HG02943 (cell line): ENCODE results near the gene LIPN.
"Not testable (repeated sequence)": the region's sequence is repeated elsewhere in the genome, so short reads cannot be mapped to it uniquely, and the experiment has no call there.

Experiments used
- ATAC-seq: cut with Tn5 transposase; IDR thresholded peaks from one replicate; pipeline ENCODE4 v1.9.1; 2021; ENCODE audit warnings: mild to moderate bottlenecking, low read depth, moderate library complexity; ENCODE audit not compliant: unreplicated experiment

The LIPN gene, protein sequence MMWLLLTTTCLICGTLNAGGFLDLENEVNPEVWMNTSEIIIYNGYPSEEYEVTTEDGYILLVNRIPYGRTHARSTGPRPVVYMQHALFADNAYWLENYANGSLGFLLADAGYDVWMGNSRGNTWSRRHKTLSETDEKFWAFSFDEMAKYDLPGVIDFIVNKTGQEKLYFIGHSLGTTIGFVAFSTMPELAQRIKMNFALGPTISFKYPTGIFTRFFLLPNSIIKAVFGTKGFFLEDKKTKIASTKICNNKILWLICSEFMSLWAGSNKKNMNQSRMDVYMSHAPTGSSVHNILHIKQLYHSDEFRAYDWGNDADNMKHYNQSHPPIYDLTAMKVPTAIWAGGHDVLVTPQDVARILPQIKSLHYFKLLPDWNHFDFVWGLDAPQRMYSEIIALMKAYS

DNA sequence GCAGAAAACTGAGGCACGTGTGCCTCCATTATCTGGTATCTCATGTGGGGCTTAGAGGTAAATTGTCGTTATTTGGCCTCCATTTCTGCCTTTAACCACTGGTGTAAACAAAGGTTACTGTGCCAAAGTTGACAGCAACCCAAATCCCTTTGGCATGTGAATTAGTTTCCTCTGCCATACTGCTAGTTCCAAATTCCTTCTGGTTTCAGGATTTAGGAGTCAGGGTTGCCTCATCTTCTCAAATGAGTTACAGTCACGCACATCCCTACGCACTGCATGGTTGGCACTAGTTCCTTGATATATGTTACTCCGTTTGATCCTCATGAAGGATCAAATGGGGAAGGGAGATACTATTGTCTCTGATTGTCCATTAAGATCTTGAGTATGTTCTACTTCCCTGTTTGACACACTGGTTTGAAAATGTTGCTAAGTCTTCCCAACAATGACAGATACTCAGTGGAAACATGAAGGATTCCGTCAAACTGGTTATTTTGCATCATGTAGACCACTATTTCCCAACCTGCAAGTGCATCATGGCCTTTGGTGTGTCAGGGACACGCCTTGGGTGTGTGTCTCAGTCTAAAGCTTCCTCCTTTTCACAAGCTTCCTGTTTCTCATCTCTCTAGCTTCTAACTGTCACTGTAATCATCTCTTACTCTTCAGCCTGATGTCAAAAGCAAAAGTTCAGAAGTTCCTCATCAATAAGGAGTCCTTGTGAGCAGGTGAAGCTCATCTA is at the start of gene LIPN:
Gene LIPN, plus strand, starts transcription at position 655 of the 736 bp plus-strand sequence. CDS start 1,386 bp downstream, outside the sequence.
- no peak for ATAC-seq

- ATAC-seq, result no peak
Observed at GRCh38 chr10:88715517-88715916, 44.3 kb upstream of the LIPN start.

GRCh38 chr10:88721392-88721791 is 38.4 kb upstream of the LIPN start:
- ATAC-seq, result no peak

GRCh38 chr10:88725798-88726197 is 34.0 kb upstream of the LIPN start:
- ATAC-seq, result no peak

DNA sequence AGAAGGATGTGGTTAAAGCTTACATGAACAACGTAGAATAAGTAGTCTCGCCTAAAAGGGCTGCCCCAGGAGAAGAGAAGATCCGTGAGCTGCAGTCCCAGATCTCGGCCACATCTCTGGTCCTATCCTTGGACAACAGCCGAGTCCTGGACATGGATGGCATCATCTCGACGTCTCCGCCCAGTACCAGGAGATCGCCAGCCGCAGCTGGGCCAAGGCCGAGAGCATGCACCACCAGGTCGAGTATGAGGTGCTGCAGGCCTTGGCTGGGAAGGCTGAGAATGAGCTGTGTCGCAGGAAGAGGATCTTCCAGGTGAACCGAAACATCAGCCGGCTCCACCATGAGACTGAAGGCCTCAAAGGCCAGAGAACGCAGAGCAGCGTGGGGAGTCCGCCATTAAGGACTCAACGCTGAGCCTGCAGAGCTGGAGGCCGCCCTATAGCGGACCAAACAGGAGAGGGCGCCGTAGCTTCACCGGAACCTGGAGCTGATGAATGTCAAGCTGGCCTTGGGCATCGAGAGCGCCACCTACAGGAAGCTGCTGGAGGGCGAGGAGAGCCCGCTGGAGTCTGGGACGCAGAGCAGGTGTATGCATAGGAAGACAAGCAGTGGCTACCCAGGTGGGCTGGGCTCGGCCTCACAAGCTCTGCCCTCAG is 31.6 kb upstream of the LIPN start:
- no peak for ATAC-seq

DNA sequence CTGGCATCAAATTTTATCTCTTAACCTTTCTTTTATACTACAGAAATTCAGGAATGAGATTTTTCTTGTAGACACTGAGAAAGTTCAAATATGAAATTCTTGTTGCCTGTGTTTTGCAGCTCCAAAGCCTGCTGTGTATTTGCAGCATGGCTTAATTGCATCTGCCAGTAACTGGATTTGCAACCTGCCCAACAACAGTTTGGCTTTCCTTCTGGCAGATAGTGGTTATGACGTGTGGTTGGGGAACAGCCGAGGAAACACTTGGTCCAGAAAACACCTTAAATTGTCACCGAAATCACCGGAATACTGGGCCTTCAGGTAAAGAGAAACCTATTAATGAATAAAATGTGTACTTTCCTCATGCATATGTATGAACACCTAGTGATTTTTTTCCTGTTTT is 29.0 kb upstream of the LIPN start:
- no peak for ATAC-seq

- ATAC-seq, result no peak
Observed at GRCh38 chr10:88731296-88731695, 28.5 kb upstream of the LIPN start.

DNA sequence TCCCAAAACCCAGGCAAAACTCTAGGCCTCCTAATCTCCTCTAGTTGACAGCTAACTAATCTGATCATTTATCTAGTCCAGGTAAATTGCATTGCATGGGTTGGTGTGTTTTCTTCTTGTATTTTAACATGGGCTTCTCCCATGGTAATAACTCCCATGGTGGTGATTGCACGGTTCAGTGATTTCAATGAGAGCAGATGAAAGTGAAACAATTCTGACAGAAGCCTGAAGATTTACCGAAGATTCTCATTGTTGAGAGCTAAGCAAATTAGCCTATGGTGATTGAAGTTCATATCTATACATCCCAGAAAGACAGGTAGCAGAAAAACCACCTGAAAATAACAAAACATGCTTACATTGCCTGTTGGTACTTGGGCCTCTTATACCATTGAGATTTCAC is 26.6 kb upstream of the LIPN start:
- no peak for ATAC-seq

- no peak for ATAC-seq
Observed at GRCh38 chr10:88735661-88736060, 24.2 kb upstream of the LIPN start.

DNA sequence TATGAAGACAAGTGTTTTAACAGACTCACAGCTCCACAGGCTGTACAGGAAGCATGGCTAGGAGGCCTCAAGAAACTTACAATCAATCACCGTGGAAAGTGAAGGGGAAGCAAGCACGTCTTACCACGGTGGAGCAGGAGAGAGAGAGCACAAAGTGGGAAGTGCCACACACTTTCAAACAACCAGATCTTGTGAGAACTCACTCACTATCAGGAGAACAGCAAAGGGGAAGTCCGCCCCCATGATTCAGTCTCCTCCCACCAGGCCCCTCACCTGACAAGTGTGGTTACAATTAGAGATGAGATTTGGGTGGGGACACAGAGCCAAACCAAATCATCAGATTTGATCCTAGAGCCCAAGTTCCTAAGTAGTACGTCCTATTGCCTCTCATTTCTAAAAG is 17.9 kb upstream of the LIPN start:
- ATAC-seq, result not testable (repeated sequence)

GRCh38 chr10:88742448-88742847 is 17.4 kb upstream of the LIPN start:
- ATAC-seq, result no peak

DNA sequence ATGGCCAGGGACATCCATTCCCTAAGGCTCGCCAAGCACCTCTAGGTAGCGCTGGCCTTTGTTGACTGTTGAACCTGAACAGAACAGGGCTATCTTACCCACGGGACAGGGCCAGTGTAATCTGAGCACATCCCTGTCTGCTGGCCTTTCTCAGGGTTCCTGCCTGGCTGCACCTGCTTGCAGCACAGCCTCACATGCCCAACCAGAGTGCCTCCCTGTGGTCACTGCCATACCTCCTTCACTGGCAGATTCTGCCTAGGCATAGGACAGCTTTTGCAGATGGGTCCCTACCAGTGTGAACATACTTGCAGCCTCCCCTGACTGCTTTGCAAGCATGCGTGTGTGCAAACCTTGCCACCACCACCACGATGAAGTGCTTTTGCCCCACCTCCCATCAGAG is 15.8 kb upstream of the LIPN start:
- no peak for ATAC-seq

GRCh38 chr10:88745633-88746032 is 14.2 kb upstream of the LIPN start:
- ATAC-seq, result no peak

DNA sequence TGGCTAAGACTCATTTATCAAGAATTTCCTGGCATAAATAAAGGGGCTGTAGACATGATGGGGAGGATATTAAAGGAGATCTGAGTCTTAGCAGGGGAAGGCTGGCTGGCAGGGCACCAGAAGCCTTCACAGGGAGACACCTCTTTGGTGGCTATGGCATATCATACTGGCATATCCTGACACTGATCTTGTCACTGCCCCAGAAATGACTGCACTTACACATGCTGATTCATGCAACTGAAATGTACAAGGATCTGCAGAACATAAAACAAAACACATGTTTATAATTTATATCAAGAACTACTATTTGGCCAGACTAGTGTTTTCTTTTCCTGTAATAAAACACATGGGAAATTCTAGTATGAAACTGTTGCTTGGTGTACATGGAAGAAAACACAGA is 5.5 kb upstream of the LIPN start:
- ATAC-seq, result no peak

DNA sequence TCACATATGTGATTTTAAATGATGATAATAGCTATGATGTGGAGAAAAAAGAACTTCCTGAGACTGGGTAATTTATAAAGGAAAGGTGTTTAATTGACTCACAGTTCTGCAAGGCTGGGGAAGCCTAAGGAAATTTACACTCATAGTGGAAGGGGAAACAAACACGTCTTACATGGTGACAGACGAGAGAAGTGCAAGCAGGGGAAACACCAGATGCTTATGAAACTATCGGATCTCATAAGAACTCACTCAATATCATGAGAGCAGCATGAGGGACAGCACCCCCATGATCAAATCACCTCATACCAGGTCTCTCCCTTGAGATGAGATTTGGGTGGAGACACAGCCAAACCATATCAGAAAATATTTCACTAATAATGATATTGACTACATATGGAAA is 4.1 kb upstream of the LIPN start:
- no peak for ATAC-seq

GRCh38 chr10:88756660-88757059 is 3.2 kb upstream of the LIPN start:
- ATAC-seq, result no peak

- no peak for ATAC-seq
Observed at GRCh38 chr10:88762906-88763305, 3.1 kb downstream of the LIPN start.

DNA sequence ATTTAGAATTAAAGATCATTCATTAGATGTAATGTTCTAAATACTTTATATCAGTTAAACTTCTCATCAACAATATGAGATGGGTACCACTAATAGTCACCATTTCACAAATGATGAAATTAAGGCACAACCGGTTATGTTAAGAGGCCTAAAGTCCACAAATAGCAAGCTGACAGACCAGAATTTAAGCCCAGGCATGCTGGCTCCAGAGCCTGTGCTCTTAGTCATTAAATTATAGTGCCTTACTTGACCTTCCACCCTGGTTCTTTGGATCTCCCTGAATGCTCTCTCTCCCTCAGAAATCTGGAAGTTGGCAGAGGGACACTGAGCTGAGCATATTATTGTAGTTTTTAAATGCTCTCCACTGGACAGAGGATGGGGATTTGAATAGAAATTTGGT is 3.6 kb downstream of the LIPN start:
- ATAC-seq, result no peak

DNA sequence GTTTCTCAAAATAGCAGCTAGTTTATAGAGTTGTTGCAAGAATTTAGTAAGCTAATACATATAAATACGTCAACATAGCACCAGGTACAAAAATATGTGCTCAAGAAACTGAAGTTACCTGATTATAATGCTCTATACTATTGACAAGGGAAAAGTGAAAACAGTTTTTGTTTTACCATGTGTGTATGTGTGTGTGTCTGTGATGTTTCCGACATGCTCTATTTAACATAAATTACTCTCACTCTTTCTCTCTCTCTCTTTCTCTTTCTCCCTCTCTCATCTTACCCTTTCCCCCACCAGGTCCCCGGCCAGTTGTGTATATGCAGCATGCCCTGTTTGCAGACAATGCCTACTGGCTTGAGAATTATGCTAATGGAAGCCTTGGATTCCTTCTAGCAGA is 4.3 kb downstream of the LIPN start:
- no peak for ATAC-seq

DNA sequence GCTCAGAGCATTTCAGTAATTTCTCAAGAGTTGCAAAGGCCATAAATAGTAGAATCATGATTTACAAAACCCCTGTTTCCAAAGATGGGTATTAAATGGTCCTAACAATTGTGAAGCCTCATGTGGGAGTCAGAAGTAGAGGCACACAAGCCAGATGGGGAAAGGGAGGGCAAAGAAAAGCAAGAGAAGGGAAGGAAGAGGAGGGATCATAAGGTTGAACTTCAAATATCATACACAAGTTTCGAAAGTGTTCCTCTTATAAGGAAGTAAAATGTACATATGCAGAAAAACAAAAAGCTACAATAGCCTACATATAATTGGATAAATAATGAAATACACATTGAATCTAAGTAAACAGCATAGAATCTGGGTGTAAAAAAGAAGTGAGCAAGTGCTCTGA is 6.0 kb downstream of the LIPN start:
- ATAC-seq, result no peak

GRCh38 chr10:88769384-88769783 is 9.6 kb downstream of the LIPN start:
- no peak for ATAC-seq
